Superior temporal gyrus (tissue), 1 donor: ENCODE measurements around the gene AKR1E2.
A peak's percentile ranks its signal among the peaks of the same experiment; 100 is the strongest.

ENCODE experiments used
- DNase-seq: peaks from one replicate; pipeline ENCODE4 v3.0.0-alpha.2; 2016; ENCODE audit errors: extremely low spot score

The AKR1E2 gene

DNA sequence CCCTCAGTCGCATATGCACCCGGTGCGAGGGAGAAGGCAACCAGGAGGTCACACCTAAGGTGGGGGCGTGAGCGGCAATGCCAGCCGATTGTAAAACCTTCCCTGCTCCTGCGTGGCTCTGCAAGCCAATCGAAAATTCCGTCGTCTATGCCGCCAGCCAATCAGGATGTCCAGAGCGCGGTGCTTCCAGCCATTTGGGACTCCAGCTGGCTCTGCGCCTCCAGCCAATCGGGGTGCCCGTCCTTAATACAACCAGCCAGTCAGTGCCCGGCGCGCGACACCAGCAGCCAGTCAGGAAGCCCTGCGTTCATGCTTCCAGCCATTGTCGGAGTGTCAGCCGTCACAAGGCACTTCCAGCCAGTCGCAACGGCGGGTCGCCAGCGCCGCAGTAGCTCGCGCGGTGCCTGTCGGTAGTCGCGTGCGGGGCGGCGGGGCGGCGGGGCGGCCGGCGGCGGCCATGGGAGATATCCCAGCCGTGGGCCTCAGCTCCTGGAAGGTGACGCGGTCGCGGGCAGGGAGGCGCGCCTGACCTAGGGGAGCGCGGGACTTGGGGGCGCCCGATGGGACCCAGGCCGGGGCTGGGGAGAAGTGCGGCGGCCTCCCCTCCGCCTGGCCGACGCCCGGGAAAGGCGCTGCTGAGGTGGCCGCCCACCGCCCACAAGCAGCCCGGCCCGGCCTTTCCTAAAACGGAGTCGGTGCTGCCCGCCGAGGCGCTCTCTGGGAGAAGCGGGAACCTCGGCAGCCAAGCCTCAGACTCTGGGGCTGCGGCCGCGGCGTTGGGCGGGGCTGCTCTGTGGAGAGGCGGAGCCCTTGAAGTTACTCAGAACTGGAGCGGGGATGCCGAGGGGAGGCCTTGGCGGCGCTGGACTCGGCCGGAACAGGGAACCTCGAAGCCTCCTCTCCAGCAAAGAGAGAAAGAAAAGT, at the start of gene AKR1E2:
AKR1E2 (plus strand) TSS at position 340 of the 924 bp plus-strand sequence; CDS start at position 458, 118 bp downstream.
- DNase-seq, result peak; percentile 69

- DNase-seq, result no peak
These were observed 49.8 kb upstream of the AKR1E2 start for GRCh38 chr10:4776234-4776638.

GRCh38 chr10:4778761-4779160, 47.2 kb upstream of the AKR1E2 start:
- DNase-seq, result no peak

DNA sequence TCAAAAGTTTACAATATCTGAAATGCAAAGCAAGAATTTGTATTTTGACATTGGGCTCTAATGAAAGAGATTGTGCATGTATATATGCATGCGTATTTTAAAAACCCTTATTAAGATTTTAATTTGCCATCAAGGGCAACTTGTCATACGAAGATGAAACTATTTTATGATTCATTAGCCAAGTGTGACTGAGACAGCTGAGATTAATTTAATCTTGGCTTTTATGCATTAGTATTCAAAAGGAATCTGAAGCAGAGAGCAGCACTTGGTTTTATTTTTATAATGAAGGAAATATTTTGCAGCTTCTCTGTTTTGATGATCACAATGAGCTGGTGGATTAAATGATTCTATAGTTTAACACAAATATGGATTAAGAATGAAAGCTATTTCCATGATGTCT, 45.9 kb upstream of the AKR1E2 start:
- DNase-seq, result no peak

DNA sequence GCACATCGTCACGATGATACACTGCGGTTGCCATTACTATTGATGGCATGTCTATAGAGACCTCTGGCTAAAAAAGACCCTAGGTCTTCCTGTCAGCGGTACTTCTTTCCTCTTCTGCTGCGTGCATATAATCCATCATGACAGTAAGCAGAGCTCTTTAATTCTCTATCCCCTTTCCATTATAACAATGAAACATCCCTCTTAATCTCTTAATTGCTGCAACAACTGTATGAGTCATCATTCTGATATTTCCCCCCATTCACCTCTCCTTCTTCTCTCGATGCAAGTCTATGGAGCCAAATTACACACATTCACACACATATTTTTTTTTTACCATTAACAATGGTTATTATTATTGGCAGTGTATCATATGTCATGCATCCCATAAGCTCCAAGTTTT, 45.2 kb upstream of the AKR1E2 start:
- DNase-seq, result no peak

DNA sequence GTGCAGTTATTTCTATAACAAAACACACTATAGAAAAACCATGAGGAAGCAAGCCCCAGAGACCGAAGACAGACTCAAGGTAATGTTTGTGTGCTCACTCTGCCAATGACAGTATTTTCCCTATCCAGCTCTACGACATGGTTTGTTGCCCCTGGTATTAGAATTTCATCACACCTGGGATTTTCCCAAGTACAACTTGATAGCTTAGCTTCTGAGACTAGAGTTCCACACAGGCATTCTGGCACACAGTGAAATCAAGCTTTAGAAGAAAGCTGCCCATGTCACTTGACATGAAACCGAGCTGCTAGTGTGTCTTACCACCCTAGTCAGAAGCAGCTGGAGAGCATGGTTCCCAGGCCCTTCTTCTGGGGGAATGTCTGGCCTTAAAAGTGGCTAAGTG, 44.1 kb upstream of the AKR1E2 start:
- no peak for DNase-seq

DNA sequence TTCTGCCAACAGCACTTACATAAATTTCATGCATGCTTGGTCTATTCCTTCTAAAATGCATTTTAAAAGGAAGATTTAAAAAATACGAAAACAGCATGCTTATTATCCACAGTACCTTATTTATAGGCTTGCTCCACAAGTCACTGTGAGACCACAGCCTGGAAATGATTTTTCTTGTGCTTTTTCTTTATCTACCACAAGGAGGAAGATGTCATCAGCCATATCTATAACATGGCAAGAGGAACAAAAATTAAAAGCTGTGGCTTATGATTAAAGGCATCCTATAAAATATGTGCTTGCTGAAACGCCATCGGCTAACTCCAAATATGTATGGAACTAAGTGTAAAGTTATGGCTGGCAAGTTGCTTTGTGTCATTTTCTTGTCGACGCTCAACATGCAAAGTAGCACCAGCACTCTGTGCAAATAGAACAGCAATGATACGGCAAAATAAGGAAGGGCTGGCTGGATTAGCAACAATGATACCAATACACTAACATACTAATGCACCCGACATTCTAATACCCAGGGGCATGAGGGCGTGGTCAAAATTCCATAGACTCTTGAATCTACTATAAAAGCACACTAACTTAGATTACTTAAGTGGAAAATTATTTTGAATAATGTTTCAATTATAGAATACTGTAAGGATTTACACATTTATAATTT, 41.2 kb upstream of the AKR1E2 start:
- DNase-seq, result no peak

DNA sequence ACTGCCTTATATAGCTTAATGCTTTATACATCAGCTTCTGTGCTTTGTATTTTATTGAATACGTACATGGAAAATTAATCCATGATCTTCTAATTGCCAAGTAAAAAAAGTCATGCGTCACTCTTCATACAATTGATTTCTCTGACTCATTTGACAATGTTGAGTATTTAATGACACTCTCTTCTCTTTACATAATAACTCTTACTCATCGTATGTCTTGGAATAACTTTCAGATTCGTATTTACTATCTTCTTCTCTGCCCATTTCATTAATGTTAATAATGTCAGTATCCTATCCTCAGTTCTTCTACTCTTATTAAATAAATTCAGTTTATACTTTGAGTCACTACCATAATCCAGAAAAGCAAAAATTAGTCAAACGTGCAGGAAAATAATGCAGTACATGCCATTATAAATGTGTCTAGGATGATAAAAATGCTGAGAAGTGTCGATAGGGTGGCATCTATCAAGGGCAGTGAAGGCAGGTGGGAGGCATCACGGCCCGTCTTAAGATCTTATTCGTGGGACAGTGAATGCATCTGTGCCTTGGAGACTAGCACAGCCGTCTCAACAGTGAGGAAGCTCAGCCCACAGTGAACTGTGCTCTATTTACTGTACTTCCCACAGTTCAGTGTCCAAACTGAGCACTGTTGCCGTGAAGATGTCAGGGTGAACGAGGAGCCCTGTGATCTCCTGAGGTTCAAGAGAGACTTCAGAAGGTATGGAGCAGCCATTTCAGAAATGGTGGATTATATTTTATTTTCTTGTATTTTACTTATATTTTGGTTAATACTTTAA, 39.8 kb upstream of the AKR1E2 start:
- DNase-seq, result no peak

GRCh38 chr10:4790045-4790444, 36.0 kb upstream of the AKR1E2 start:
- DNase-seq, result no peak

- no peak for DNase-seq
These were observed 35.1 kb upstream of the AKR1E2 start for GRCh38 chr10:4790922-4791321.

GRCh38 chr10:4792381-4792780, 33.6 kb upstream of the AKR1E2 start:
- no peak for DNase-seq

- DNase-seq, result no peak
These were observed 24.6 kb upstream of the AKR1E2 start for GRCh38 chr10:4801405-4801804.

DNA sequence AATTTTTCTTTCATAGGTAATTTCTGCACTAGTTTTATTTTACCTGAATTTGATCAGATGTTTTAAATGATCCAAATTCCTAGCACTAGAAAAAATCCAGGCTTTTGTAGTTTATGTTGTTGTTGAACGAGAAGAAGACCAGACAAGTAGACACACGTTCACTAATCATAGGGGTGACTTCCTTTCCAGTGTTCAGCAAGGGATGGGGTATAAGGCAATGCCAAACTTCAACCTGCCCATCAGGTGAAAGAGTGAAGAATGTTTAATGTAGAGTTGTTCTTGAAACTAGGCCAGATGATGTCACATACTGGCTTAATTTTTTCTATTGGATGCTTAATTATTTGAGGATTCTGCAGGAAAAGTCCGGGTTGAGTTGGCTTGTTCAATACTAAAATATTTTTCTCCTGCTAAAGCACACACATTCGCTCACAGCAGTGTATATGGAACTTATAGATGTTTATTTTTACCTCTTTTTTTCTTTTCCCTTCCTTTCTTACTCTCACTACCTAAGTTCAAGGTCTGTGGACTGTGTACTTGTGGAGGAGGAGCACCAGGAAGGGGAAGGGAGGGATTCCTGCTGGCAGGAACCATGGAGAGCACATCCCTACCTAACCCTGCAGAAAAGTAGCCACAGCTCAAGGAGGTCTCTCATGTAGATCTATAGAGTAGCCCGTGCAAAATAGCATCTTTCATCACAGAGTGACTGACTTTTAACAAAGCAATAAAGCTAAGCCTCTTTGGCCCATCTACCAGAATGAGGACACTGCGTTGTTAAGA, 23.1 kb upstream of the AKR1E2 start:
- DNase-seq, result no peak

- DNase-seq, result no peak
These were observed 22.2 kb upstream of the AKR1E2 start for GRCh38 chr10:4803822-4804221.

- DNase-seq, result no peak
These were observed 21.5 kb upstream of the AKR1E2 start for GRCh38 chr10:4804465-4804864.

- DNase-seq, result no peak
These were observed 19.5 kb upstream of the AKR1E2 start for GRCh38 chr10:4806534-4806933.

GRCh38 chr10:4807761-4808507, 18.1 kb upstream of the AKR1E2 start:
- no peak for DNase-seq

DNA sequence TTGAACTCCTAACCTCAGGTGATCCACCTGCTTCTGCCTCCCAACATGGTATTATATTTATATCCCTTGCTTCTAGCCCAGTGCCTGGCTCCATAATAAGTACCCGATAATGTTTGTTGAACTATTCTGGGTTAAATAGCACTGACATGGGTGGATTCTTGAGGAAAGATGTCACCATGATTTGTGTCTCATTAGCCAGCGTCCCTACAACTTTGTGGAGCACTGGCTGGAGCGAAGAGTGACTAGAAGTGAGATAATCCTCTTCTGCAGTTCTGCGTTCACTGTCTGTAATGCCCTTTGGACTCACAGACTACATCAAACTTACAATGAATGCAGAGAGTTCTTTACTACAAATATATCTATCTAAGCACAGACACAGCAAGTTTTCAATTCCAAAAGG, 16.9 kb upstream of the AKR1E2 start:
- DNase-seq, result no peak

DNA sequence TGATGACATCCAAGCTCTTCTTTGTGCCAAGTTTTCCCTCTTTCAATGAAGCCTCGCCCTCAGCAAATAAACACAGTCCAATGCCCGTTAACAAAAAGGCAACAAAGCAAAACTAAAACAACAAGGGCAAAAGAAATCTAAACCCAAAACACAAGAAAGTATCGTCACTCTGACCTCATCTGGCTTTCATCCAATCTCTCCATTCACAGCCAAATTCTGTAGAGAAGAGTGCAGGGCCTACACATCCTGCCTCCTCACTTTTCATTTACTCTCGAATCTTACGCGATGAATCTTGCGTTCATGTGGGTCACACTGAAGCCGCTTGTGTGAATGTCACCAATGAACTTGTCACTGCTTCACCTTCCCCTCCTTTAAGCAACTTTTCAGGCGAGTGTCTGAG, 15.9 kb upstream of the AKR1E2 start:
- no peak for DNase-seq

- DNase-seq, result no peak
These were observed 14.0 kb upstream of the AKR1E2 start for GRCh38 chr10:4812046-4812445.

GRCh38 chr10:4813023-4813422, 13.0 kb upstream of the AKR1E2 start:
- DNase-seq, result no peak
